HL-60/S4 (cell line): Measurements from ENCODE around the gene STK26.
"Not testable (repeated sequence)": the region's sequence is repeated elsewhere in the genome, so short reads cannot be mapped to it uniquely, and the experiment has no call there.

Experiments
- in situ Hi-C: fragments of 300-500 bp; cut with MboI; formaldehyde crosslinking; loops from 2 replicates; pipeline ENCODE4 v1.14.3; 2022; ENCODE audit warnings: low sequenced_read_pairs

Gene STK26

DNA sequence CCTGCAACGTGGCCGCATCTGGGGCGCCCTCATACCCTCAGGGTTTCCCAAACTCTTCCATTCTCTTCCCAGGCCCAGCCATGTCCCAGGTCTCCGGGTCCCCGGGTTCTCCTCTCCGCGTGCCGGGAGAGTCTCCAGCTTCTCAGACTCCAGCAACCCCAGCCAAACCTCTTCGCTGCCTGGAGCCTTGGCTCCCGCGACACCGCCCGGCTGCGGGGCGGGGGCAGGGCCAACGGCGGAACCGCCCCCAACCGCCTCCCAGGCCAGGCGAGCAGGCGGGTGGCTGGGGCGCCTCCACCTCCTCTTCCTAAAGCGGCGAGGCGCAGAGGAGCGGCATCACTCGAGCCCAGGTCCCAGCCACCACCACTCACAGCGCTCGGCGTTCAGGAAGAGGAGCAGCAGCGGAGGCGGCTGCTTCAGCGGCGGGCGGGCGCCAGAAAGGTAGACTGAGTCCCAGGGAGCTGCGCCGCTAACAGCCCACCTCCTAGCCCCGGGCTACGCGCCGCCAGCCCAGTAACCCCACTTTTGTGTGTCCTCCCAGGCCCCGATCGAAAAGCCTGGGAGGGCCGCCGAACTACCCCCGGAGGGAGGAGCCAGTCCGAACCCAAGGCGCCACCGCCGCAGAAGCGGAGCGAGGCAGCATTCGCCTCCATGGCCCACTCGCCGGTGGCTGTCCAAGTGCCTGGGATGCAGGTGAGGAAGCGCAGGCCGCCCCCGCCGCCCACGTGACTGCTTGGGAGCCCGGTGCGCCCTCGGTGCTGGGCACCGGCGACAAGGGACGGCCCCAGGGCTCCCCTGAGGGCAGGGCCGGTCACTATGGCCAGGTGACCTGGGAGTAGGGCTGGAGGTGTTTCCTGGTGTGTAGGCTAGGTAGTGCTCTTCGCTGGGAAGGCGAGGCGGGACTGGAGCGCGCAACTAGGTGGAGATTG, at the start of gene STK26:
Gene STK26 (plus strand): TSS at position 336 of the 929 bp plus-strand sequence. CDS start 316 bp downstream, at position 652.
- in situ Hi-C loops, result no loop called here

DNA sequence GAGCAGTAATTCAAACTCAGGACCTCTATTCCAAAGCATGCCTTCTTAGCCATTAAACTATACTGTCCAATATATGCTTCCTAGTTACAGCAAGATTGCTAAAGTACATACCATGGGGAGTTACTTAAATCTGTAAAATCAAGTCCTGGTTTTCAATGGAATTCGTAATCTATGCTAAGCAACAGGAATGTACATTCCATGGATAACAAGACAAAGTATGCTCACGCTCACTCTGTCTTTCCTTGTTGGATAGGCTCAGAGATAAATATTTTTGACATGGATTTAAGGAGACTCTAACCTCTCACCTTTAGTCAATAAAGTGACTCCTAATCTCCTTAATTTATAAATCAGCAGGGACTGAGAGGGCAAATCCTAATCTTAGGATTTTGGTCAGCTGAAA, 47.3 kb upstream of the STK26 start:
- in situ Hi-C loops, result no loop called here

DNA sequence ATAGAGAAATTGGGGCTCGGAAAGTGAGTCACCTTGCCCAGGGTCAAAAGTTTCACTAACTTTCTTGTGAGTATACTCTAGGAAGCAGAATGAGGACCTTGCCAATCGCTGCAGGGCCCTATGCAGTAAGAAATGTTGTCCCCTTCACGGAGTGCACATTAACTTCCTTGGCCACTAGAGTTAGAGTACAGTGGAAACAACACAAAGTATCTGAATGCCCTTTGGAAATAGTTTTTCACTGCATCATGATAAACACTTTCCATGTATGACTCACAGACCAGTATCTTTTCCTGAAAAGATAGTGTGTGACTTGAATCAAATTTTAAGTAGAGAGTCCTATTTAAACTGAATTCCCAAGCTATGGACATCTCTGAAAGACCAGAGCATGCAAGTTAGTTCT, 45.5 kb upstream of the STK26 start:
- in situ Hi-C loops, result no loop called here

DNA sequence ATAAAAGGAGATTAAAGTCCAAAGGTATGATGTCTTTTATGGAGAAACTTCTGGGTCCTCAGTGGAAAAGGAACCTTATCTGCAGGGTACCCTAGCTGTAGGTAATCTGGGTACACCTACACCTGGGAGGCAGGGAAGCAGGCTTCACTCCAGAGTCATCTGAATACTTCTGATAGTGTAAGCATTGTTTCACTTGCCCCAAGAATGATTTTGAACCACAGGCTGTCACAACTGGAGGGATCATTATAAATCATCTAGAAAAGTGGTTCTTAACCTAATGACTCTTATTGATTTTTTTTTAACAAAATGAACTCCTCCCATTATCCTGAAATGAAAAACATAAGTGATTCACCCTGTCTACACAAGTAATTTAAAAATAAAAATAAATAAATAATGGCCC, 44.0 kb upstream of the STK26 start:
- in situ Hi-C loops, result no loop called here

DNA sequence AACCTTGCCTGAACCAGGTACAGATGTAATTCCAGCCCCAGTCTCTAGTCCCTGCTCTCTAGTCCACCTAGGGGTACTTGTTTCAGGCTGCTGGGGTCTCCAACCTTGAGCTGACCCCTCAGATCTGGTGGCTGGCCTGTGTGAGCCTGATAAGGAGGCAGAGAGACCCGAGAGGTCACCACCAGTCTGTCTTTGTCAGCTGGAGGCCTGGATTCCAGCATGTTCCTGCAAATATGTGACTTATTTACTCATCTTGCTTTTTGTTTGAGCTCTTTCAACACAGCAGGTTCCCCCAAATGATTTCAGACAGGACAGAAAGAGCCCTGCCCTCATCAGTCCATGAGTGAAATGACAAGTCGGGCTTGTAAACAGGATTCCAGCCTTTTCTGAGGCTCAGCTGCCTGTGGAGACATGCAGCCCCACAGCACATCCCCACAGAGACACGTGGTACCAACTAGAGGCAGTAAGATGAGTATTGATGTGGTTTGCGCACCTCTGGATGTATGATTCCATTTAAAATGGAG, 37.5 kb upstream of the STK26 start:
- in situ Hi-C loops, result no loop called here

DNA sequence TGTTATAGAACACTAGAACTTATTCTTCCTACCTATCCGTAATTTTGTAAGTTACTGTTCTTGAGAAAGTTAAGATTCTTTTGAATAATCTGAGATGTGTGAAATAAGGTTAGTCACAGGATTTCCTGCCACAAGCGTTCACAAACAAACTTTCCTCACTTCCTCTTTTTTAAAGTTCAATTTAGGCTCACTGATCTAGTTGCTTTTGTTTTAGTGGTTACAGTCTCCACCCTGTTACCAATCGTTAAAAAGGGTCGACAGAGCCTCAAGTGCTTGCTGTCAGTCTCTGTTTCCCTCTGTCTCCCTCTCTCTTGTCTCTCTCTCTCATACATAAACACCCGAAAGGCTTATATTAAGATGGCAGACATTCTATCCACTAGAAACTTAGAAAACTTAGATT, 35.9 kb upstream of the STK26 start:
- in situ Hi-C loops, result no loop called here

DNA sequence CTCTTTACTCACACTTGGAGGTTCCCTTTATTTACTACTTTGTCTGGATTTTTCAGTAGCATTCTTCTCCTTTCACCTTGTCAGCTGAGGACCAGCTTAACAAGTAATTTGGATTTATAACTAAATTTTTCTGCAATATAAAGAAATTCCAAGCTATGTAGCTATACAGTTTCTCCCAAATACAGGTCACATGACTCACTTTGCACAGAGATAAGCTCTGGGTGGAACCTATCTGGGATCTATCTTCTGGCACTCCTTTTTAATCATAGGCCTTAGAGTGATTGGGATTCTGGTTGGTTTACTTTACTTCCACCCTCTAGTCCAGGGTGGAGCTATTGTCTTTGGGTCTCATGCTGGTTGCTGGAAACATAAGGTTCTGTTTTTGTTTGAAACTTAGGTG, 34.9 kb upstream of the STK26 start:
- in situ Hi-C loops, result no loop called here

DNA sequence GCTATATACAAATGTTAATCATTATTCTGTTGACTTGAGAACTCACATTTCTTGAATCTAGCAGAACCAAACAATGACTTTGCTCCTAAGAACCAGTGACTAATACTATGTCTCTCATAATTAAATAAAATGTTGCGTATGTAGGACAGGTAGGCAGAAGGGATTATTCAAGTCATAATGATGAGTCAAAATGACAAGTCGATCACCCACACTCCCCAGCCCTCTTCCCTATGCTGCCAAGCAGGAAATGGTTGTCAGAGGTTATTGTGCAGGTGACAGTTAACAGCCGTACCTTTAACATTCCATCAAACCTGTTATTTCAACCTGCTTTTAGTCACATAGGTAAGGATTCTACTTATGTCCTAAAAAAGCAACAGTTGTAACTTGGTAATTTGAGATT, 22.0 kb upstream of the STK26 start:
- in situ Hi-C loops, result no loop called here

DNA sequence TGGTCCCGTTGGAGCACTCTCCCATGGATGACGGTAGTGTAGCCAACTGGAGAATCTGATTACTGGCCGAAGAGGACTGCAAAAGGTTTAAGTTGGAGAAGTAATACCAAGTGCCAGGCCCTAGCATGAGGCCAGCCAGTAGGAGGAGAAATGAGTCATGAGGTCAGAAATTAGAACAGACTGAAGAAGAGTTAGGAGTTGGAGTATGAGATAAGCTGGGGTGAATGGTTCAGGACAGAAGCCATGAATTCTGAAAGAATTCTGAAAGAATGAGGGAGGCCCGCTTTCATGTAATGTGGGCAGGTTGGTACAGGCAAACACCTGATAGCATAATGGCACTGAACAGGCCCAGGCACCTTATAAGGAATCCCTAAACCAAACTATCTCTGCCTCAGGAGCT, 18.4 kb upstream of the STK26 start:
- in situ Hi-C loops, result no loop called here

DNA sequence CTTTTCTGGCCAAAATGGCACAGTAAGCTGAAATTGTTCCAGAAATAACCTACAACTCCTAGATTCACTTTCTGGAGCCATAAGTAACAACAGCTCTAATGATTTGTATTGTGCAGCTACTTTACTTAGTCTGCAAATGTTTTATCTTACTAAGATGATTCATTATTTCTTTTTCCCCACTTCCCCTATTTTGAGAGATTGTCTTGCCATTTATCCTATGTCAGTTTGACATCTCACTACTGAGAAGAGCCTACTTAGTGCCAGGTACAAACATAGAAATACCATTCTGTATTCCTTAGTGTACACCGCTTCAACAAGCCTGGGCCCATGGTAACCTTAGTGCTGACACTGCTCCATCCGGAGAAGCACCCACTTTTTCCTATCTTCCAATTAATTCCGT, 13.8 kb upstream of the STK26 start:
- in situ Hi-C loops, result no loop called here

DNA sequence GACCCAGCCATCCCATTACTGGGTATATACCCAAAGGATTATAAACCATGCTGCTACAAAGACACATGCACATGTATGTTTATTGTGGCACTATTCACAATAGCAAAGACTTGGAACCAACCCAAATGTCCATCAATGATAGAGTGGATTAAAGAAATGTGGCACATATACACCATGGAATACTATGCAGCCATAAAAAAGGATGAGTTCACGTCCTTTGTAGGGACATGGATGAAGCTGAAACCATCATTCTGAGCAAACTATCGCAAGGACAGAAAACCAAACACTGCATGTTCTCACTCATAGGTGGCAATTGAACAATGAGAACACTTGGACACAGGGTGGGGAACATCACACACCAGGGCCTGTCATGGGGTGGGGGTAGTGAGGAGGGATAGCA, 12.9 kb upstream of the STK26 start:
- in situ Hi-C loops, result not testable (repeated sequence)

DNA sequence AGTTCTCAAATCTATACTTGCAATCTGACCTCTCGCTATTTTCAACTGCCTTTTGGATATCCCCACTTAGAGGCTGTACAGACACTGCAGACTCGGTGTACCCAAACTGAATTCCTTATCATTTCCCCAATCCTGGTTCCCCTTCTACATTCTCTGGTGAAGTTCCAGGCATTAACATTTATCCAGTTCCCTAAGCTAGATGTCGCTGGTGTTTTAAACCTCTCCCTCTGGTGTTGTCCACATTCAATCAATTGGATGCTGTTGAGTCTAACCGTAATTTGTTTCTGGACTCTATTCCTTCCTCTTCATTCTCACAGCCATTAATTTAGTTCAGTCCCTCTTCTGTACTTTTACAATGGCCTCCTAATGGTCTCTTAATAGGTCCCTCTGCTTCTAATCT, 7.2 kb upstream of the STK26 start:
- in situ Hi-C loops, result no loop called here

DNA sequence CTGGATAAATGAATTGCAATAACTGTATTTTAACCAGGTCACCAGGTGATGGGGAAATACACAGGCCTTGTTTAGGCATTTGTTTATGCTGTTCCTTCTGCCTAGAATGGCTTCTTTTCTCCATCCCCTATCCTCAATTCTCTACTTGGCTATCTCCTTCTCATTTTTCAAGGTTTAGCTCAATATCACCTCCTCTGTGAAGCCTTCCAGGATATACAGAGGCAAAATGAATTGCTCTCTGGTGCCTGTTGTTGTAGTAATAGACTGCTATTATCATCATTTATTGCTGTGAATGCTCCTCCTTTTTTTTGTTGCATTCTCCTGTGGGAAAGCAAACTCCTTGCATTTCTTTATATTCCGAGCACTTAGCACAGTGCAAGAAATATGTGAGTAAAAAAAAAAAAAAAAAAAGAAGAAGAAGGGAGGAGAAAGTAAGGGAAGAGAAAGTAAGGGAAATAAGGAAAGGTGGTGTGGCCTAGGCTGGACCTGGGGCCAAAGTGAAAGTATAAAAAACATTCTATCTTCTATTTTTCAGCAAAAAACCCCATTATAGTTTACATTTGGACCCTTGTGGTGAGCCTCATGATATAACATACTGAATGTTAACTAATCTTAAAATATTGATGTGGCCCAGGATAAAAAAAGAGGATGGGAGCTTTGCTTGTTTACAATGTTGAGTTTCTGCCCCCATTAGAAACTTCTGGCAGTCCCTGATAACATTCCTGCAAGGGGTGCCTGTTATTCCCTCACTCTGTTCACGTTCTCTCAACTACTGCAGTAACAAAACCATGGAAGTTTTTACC, 6.3 kb upstream of the STK26 start:
- in situ Hi-C loops, result no loop called here

DNA sequence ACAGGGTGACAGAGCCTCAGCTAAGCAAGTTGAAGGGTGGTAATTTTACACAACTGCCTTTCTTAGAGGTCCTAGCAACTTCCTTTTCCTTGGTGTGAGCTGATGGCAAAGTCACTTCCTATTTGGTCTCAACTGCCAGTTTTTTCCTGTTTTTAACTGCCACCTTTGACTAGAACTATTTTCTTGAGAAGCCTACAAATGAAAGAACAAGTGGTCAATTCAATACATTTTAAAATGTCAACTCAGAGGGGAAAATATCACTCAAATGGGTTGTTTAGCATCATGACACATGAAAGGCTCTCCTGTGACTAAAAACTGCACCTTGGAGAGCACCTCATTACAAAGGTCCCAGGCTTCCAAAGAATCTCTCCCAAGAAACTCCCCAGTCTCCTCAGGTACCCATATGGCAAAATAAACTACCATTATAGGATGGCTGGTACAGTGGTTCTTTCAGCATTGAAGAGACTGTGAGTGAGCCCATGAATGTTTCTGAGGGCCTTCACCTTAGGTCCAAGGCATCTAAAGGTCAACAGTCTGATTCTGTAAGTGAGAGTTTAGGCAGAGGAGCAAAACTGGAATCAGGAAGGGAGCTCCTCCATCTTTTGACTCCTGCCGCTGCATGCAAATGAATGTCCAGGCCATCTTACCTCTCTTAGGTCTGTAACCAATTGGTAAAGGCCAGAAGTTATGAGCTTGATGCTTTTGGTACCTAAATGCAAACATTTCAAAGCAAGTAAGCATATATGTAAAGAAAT, 5.5 kb upstream of the STK26 start:
- in situ Hi-C loops, result no loop called here

DNA sequence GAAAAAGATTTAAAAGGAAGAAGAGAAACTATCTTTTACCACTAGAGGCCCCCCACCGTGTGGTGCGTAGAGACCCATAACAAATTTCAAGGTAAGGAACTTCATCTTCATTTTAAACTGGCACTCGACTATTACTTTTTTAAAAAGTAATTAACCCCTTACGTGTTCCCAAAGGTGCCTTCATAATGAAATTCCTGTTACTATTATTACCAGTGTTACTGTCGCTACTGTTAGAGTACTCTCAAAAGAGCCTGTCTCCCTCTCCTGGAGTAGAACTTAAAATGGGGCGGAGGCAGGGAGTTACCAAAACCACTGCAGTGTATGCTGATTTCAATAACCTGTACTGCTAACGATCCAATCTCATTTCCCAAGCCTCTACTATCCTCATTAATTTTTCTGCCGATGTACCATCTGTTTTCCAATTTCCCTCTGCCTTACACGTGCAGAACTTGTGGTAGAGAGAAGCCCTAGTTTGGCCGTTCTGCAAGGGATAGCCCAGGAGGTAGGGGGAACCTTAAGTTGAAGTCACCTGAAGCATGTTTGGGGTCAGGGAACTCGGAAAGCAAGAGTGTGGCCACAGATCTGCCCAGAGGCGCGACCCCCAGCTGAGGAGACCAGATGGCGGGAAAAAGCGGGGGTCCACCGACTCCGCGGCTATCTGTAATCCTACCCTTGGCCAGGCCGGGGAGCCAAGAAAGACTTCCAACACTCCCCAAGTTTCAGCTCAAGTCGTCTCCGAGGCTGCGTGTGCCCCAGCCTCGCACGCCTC, 720 bp upstream of the STK26 start:
- in situ Hi-C loops, result no loop called here

DNA sequence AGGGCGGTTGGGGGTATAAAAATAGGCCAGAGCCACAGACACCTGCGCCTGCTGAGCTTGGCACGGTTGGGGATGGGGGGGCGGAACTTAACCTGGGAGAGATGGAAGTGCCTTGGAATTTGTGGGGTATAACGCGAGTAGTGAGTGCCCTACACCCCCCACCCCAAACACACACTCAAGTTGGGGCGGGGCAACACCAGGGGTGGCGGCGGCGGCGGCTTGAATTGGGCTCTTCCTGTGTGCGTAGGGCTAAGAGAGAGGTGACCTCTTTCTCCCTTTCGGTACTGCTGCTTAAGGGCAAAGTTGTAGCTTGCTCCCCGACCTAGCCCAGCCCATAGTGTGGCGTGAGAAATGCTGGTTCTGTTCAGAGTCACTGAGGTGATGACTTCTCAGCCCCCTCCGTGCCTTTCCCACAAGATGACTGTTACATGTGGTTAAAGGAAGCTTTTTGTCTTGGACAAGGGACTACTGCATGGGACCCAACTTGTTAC, 839 bp downstream of the STK26 start:
- in situ Hi-C loops, result no loop called here

DNA sequence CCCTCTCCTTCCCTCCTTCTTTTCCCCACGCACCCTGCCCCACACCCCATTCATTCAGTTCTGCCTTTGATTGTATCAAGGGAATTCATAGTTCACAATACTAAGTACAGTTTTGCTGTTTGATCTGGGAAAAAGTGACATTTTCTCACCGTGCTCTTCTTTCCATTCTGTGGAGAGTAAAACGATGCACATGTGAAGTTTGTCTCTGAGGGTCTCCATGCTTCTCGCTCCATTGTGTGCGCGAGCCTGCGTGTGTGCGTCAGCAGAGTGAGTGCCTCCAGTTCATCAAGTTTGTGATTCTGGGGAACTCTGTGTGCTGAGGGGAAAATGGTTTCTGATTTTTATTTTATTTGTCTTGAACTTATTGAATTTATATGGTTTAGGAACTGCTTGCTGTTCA, 1.9 kb downstream of the STK26 start:
- in situ Hi-C loops, result no loop called here

DNA sequence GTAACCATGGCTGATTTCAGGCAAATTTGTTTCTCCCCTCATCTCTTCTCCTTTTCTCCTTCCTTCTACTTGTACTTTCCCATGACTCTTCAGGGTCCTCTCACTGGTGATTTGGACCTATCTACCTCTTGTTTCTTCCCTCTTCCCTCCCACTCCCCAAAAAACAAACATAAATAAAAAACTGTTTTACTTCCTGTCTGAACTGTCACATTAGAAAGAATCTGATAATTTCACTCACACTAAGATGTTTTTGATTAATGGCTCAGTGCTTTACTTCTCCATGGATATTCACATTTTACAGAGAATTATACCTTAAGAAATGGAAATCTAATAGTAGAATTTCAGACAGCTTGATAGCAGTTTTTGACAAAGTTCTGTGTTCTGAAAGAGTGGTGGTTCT, 7.2 kb downstream of the STK26 start:
- in situ Hi-C loops, result no loop called here

DNA sequence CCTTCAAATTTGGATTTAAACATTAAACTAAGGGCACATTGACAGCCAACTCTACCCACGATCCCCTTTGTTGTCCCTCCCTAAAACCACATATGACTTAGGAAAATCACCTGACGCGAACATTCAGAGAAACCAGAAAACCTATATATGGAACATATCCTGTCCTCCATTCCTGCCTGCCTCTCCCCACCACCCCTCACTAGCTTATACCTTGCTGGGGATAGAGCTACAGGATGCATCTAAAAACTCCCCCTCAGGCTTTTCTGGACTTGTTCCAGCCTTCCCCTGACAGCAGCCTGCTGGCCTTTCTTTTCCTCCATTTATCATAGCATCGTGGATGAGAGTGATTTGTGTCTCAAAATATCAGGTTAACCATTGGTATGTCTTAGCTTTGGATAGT, 8.8 kb downstream of the STK26 start:
- in situ Hi-C loops, result no loop called here

DNA sequence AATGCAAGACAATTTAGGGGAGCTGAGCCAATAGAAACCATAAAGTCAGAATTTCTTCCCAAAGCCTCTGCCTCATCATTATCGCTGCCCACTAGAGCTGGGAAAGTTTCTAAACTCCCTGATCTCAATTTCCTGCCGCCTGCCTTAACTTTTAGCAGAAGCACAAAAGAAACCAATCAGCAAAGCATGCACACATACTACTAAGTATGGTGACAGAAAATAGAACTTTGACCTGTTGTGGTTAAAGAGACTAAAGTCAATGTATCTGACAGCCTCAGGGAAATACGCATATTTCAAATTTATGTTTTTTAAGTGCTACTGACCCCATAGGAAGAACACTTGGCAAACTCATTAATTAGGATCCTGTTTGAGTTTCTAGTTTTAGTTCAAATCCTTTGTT, 10.1 kb downstream of the STK26 start:
- in situ Hi-C loops, result no loop called here
